Posterior cingulate gyrus (tissue), 11 donors: ENCODE data around the gene METTL15.
A peak's percentile ranks its signal among the peaks of the same experiment; 100 is the strongest.
"Not testable (repeated sequence)": the region's sequence is repeated elsewhere in the genome, so short reads cannot be mapped to it uniquely, and the experiment has no call there.

Experiments
- DNase-seq, 10 donors: peaks; one replicate each; pipeline versions ENCODE4 v3.0.0 to v3.0.0-alpha.2; 2020 to 2021; ENCODE audit warnings: mixed read lengths in 3 of 10
- intact Hi-C: fragments of 100-400 bp; cut with DNase I; formaldehyde crosslinking; loops from one replicate; pipeline ENCODE4 v1.15.1; 2023

The METTL15 gene

GRCh38 chr11:28108958-28109357, 770 bp downstream of the METTL15 start:
- intact Hi-C loops, result loop anchor here (10.0 kb wide), 1 partner anchor 414 kb away; no protein-coding TSS in a partner anchor
- no peak for DNase-seq

DNA sequence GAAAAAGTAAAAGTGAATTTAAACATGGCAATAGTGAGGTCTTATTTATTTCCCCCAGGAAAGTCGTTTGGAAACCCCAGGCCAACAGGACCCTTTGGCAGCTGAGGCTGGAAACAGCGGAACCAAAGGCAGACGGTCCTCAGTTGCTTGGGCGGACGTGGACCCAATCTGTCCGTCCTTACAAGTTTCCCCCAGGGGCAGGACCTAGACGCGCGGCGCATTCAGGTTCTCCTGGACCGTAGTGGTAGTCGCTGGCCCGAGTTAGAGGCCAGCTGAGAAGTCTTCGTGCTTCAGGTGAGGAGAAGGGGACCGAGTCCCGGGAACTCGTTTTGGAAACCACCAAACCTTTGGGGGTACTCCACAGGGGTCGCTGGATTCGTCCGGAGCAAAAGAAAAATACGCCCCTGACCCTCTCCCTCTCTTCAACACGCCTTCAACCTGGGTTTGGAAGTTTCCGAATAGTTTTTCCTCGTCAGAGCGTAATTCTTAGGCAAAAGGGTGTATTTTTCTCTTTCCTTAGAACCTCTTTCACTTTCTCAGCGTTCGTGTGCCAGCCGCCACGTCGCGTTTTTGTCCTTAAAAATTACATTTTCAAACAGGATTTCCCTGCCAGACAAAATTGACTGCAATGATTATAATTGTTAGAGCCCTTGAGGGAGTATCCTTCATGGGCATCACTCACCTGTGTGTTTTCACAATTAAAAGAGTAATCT, 2.1 kb downstream of the METTL15 start:
- intact Hi-C loops, result no loop called here
- DNase-seq, result peak; percentile 49 to 94 (median 62)

GRCh38 chr11:28110821-28111200, 2.6 kb downstream of the METTL15 start:
- DNase-seq, result no peak
- intact Hi-C loops, result no loop called here

DNA sequence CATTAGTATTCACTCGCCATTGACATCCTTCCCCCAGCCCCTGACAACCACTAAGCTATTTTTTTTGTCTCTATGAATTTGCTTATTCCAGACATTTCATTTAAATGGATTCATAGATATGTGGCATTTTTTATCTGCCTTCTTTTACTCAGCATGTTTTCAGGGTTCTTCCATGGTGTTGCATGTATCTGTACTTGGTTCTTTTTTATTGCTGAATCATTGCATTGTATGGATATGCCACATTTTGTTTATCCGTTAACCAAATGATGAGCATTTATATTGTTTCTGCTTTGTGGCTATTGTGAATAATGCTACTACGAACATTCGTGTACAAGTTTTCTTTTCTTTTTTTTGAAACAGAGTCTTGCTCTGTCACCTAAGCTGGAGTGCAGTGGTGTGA, 5.9 kb downstream of the METTL15 start:
- intact Hi-C loops, result no loop called here

GRCh38 chr11:28114731-28115130, 6.5 kb downstream of the METTL15 start:
- intact Hi-C loops, result no loop called here
- DNase-seq, result no peak

More for the DNA sequence above, 5.9 kb downstream of the METTL15 start:
- no peak for DNase-seq

DNA sequence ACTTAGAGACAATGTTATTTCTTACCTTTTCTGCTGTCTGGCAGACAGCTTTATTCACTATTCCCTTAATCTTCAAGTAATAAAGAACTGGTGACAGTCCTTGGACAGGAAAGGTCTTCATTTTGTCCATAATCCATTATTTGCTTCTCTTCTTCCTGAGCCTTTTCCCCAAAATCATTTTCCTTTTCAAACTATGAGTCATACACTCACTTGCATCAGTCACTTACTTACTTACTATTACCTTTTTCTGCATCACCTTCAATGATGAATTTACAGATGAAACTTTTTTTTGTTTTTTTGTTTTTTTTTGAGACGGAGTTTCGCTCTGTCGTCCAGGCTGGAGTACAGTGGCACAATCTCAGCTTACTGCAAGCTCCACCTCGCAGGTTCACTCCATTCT, 9.5 kb downstream of the METTL15 start:
- DNase-seq, result no peak
- intact Hi-C loops, result no loop called here

- DNase-seq, result no peak
- intact Hi-C loops, result no loop called here
Observed at GRCh38 chr11:28123151-28123581, 15.0 kb downstream of the METTL15 start.

GRCh38 chr11:28132548-28132947, 24.4 kb downstream of the METTL15 start:
- no peak for DNase-seq
- intact Hi-C loops, result no loop called here

GRCh38 chr11:28133146-28133545, 25.0 kb downstream of the METTL15 start:
- DNase-seq, result no peak
- intact Hi-C loops, result no loop called here

GRCh38 chr11:28136157-28136556, 28.0 kb downstream of the METTL15 start:
- DNase-seq, intact Hi-C loops: not testable (repeated sequence)

GRCh38 chr11:28137366-28137765, 29.2 kb downstream of the METTL15 start:
- intact Hi-C loops, result no loop called here
- no peak for DNase-seq

DNA sequence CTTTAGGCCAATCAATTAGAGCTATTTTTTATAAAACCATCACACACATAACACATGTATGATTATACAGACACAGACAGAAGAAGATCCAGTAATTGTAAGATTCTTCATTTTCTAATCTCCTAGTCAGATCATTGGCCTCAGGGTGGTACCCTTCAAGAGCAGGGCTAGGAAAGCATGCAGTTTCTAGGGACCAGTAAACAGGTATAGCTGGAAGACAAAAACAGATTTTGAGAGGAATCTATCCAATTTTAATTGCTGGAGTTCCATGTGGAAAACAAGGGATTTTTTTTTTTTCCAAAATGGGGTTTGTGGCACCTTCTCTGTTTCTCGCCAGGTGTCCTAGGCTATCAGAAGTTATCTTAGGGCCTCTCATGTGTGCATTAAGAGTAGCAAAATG, 29.6 kb downstream of the METTL15 start:
- intact Hi-C loops, result no loop called here
- no peak for DNase-seq

DNA sequence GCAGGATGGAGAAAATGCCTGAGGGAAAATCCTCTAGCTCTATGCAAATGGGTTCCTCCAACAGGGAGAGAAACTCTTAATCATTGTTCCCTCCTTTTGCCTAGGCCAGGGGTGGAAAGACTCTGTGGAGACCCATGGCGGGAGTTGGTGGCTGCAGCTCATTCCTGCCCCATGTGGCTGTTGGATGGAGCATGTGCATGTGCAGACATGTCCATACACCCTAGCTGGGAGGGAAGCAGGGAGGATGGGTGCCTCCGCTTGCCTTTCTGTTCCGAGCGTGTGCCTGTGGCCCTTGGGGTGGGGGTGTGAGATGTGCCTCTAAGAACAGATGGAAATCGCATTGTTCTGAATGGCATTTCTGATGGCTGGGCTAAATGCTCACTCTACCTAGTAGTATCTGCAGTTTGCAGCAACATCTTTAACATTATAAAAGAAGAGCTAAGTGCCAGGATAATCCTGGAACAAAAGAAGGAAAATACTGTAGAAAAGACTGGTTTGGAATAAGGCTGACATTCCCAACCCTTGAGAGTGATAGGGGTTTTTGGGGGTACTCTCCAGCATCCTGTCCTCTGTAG, 31.7 kb downstream of the METTL15 start:
- DNase-seq, result peak in 1 of 10 donors; percentile 70
- intact Hi-C loops, result no loop called here

DNA sequence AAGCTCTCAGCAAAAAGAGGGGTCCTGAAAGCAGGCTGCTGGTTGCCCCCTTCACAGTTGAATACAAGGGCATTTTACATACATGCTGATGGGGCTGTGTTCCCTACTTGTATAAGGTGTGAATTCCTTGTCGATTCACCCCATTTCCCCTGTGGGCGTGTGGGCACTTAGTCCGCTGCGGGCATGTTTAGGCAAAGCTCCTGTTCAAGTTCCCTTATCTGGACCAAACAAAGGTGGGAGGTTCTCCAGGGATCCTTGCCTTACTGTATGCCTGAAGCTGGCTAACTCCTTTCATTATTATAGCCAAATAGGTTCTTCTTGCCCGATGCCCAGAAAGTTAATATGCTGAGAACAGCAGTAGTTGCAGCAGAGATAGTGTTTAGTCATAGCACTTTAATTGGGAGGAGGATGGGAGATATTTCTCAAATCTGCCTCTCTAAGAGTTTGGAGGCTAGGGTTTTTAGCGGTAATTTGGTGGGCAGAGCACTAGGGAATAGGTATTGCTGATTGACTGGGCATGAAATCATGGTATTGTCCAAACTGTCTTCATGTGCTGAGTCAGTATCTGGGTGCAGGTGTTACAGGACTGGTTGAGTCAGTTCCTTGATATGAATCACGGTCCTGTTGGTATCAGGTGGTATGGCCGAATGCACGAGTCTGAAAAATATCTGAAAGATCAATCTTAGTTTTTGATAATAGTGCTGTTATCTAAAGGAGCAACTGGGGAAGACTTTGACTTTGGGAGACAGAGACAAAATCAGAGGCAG, 32.7 kb downstream of the METTL15 start:
- no peak for DNase-seq
- intact Hi-C loops, result no loop called here

- intact Hi-C loops, result no loop called here
- DNase-seq, result no peak
Observed at GRCh38 chr11:28142724-28143123, 34.5 kb downstream of the METTL15 start.

DNA sequence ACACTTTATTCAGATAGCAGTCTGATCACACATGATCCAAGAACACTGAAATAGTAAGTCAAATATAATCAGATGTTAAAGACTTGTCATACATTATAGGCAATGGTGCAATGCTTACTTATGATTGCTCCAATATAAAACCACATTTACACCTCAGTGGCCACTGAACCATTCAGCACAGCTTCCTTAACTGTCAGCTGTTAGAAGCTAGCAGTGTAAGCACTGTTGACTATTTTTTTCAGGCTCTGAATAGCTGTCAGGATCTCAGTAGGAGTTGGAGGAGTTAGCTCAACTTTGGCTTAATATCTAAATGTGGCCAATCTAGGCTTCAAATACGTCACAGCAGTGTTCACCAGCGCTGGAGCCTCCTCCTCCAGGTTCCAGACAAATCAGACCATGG, 36.6 kb downstream of the METTL15 start:
- no peak for DNase-seq
- intact Hi-C loops, result no loop called here

GRCh38 chr11:28146123-28146751, 38.0 kb downstream of the METTL15 start:
- intact Hi-C loops, result no loop called here

DNA sequence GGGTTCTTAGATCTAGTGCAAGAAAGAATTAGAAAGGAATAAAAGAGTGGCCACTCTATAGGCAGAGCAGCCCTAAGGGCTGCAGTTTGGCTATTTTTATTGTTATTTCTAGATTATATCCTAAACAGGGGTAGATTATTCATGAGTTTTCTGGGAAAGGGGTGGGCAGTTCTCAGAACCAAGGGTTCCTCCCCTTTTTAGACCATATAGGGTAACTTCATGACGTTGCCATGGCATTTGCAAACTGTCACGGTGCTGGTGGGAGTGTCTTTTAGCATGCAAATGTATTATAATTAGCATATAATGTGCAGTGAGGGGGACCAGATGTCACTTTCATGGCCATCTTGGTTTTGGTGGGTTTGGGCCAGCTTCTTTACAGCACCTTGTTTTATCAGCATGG, 44.6 kb downstream of the METTL15 start:
- DNase-seq, result no peak
- intact Hi-C loops, result no loop called here

More at GRCh38 chr11:28146123-28146751, 38.0 kb downstream of the METTL15 start:
- DNase-seq, result no peak

DNA sequence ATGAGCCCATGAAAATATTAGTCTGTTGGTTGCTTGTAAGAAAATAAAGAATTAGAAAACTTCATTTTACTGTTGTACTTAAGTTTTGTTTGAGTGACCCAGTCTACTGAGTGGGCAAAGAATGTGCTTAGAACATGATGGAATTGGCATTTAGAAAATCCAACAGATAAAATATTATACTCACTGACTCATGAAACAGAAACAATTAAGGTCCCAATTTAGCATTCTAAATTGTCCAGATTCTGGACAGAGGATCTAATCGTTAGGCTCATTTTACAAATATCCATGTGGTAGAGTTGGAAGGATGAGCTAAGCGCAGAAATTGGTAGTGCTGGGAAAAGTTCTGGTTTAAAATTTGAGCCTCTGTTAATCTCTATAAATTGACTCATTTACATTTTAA, 45.4 kb downstream of the METTL15 start:
- intact Hi-C loops, result no loop called here
- no peak for DNase-seq

DNA sequence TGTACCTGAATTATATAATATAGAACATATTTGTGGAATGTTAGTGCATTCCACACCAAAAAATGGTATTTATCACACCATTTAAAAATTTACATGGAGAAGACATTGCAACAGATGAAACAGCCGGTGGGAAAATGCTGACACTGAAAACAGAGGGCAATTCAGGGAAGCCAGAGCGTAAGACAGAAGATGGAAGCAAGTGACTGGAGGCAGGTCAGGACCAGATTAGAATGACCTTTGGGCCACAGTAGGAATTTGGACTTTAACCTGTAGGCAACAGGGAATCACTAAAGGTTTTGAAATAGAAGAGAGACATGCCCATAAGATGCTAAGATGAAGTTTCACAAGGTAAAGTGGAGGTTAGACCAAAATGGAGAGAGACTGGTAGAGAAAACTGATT, 60.5 kb downstream of the METTL15 start:
- intact Hi-C loops, result no loop called here
- no peak for DNase-seq

- intact Hi-C loops, result no loop called here
- DNase-seq, result no peak
Observed at GRCh38 chr11:28169816-28170215, 61.6 kb downstream of the METTL15 start.
